Embryonic facial prominence (tissue), 1 donor: ENCODE data around the gene HS6ST3.

Source experiments
- DNase-seq: peaks from one replicate; pipeline ENCODE4 v3.0.0-alpha.2; 2016; ENCODE audit errors: extremely low spot score

HS6ST3 gene

DNA sequence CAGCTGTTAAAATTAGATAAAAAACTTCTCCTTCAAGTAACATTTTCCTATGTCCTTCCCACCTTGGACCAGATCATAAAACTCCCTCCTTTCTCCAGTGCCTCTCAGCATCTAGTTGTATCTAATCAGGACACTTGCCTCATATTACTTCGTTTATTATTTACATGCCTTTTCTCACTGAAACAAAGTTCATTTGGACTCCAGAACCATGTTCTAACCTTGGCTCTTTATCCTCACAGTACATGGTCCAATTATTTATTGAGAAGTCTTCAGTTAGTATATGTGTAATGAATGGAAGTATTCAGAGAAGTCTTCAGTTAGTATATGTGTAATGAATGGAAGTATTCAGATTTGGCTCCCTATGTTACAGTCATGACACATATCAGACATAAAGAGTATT lies 561.7 kb downstream of the HS6ST3 start:
- DNase-seq, result no peak

DNA sequence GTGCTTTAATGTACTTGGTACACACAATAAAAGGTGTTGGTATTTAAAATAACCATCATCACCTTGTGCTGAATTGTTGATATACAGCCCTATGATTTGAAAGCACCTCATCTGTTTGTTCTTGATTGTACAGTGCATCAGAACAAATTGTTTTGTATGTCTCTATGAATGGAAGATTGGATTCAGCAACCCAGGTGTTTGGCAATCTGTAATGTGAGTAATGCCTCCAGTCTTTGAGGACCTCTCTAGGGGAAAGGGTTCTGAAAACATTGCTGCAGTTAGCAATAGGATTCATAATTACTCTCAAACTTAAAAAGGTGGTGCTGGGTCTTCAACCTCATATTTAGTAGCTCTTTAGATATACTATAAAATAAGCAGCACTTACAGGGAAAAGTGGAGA lies 562.6 kb downstream of the HS6ST3 start:
- no peak for DNase-seq

DNA sequence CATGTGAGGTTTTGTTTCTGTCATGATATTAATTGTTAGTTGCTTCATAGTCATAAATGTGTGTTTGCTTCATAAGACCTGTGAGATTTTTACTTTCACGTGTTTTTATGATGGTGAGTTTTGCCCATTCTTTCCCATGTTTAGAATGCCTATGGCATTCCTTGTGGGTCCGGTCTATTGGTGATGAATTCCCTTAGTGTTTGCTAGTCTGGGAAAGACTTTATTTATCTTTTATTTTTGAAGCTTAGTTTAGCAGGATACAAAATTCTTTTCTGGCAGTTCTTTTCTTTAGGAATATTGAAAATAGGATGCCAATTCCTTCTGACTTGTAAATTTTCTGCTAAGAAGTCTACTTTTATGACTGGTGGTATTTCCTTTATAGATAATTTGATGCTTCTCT lies 571.7 kb downstream of the HS6ST3 start:
- DNase-seq, result no peak

DNA sequence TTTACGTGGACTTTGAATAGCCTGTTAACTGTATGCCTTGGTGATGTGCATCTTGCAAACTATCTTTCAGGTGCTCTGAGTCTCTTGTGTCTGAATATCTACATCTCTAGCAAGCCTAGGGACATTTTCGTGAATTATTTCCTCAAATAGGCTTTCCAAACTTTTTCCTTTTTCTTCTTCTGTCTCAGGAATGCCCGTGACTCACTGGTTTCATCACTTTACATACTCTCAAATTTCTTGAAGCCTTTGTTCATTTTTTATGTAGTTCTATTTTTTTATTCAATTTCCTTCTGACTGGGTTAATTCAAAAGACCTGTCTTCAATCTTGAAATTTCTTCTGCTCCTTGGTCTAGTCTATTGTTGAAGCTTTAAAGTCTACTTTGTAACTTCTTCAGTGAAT lies 572.1 kb downstream of the HS6ST3 start:
- no peak for DNase-seq

DNA sequence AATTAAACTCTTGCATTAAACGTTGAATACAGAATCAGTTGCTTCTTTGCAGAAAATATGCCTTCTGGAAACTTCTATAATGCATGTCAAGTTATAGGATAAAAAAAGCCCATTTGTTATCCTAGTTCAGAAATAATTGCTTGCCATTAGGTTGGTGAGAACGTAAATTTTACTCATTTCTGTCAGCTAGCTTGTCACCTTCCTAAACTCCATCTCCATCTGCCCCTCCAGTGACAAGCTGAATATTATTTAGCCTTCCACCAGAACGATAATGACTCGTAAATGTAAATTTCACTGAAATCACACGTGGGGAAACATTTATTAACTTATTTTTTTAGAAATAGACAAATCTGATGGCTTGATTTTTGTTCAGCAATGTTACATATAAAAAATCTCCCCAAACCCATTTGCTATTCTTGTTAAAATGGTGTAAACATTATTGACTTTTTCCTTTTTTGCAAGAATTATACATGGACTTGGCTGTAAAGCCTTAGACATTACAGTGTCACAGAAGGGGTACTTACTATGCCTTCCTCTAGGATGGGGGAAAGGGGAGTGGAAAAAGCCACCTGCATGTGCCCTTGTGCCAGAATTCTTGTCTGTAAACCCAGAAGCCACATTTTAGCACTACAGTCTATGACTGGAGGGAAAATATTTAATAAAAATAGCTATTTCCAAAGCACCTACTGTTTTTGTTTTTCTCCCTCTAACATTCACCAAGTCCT lies 577.5 kb downstream of the HS6ST3 start:
- DNase-seq, result no peak

DNA sequence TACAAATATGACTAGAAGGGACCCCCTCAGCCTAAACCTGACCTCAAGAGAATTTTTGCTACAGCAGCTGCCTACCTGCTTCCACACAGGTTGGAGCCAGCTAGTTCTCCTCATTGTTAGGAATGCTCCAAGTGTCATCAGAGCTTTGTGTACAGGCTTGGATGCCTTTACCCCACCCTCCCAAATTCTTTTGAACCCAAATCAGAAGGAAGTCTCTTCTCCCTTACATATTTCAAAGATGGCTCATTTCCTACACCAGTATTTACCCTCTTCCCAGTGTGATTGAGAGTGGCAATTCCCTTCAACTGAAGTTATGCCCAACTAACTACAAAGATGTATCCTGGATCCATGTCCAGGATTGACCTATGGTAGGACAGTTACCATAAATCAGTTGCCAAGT lies 581.2 kb downstream of the HS6ST3 start:
- no peak for DNase-seq

DNA sequence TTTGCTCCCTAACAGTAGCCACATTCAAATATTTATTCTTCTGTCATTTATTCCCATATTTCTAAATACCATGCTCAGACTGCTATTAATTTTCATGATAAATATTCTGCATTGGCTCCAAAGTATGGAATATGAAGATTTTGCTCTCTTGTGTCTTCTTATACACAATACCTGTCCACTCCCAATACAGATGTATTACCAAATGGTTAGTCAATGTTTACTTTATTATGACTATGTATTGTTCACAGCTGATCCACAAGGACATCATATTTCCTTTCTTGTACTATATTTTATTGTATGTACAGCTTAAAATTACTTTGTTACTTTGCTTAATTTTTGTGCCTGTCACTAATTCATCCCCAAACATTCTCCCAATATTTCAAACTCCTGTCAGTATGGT lies 582.1 kb downstream of the HS6ST3 start:
- DNase-seq, result no peak

DNA sequence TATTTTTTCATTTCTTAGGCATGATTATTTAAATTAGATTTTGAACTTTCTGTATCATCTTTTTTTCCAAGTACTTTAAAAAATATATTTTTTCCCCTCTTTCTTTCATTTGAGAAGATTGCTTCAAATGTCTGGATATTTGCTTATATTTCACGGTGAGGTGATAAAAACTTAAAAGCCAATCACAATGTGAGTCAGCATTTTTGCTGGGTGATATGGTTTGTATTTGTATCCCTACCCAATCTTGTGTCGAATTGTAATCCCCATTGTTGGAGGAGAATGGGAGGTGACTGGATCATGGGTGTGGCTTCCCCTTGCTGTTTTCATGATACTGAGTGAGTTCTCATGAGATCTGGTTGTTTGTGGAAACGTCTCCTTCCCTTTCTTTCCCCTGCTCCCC lies 583.9 kb downstream of the HS6ST3 start:
- DNase-seq, result no peak

DNA sequence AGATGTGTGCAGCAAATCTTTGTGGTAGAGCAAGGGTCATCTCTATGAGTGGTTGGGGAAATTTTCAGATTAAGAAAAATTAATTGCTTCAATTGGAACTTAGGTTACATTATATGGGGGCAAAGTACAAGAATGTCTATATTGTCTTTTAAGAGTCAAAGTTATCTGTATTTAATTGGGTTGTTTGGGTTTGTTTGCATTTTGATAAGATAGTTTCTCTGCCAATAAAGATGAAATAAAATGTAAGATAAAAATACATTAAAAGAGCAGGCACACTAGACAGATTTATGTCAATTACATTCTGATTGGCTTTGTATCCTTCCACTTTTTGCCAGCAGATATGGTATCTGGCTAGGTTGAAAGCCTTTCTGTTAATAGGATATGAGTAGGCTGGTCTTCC lies 587.1 kb downstream of the HS6ST3 start:
- no peak for DNase-seq

DNA sequence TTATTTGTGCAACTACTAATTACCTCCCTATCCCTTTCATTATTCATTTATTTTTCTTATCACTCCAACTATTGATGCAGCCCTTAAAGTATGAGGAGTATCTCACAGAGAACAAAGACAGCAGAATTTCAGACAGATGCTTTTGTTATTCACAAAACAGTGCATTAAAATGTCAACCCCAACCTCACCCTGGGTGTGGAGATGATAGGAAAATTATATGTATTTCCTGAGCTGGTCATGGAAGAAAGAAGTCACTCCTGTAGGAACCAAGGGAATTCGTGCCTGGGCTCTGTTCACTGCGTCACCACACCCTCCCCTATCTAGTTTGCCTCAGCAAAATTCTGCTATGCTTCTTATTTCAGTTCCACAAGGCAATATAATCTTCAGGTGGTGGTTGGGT lies 588.9 kb downstream of the HS6ST3 start:
- DNase-seq, result no peak

DNA sequence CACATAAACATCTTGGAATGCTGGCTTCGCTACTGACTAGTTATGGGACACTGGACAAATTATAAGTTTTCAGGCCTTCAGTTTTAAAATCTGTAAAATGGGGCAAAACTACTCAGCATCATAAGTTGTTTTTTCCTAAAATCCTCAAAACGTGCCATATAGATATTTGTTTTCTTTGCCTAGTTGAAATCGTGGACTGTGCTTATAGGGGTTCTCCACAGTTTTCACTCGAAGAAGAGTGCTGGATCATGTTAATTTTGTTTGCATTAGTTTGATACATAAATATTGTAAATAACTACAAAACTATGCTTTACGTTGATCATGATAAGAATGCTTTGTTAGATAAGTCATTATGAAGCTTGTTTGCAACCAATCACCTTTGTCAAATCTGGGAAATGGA lies 591.0 kb downstream of the HS6ST3 start:
- DNase-seq, result no peak

DNA sequence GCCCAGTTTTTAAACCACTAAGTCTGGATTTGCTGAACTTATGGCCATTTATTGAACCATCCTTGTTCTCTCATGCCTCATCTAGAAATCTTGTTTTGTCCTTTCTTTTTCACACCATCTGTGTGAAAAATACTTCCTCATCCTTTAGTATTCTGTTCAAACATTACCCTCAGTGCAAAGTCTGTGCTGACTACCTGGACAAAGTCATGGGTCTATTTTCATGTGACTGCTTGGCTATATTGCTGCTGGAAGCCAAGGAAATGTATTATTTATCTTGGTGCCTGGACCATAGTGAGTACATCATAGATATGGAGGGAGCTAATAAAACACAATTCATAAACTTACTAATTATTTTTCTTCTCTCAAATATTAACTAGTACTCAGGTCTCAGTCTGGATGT lies 591.9 kb downstream of the HS6ST3 start:
- no peak for DNase-seq

DNA sequence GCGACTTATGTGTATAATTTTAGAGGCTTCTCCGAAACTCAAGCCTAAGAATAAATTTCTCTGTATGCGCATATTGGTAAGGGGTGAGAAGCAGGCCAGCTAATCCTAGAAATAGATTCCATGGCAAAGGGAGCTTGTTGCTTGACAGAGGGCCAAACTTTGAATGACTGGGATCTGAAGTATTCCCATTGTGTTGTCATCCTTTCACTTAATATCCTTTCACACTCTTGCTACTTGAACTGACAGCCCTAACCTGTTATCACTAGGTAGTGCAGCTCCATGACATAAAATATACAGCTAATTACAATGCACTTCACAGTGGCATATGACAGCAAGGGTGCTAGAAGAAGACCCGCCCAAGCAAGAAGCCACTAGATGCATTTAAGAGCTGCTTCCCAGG lies 594.6 kb downstream of the HS6ST3 start:
- no peak for DNase-seq

DNA sequence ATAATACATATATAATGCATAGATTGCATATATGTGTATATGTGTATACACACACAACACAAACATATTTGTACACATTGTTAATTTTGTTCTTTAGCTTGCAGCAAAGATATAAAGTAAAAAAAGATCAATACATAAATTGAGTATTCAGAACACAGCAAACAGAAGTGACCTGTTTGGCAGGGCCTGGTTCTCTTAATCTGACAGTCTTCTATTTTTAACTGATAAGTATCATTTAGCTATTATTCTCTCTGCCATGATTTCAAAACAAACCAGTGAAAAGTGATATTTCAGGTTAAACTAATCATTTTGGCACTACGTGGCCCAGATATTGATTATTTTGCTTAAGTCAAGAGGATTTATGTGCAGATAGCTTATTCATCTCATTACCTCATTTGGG lies 595.0 kb downstream of the HS6ST3 start:
- no peak for DNase-seq

DNA sequence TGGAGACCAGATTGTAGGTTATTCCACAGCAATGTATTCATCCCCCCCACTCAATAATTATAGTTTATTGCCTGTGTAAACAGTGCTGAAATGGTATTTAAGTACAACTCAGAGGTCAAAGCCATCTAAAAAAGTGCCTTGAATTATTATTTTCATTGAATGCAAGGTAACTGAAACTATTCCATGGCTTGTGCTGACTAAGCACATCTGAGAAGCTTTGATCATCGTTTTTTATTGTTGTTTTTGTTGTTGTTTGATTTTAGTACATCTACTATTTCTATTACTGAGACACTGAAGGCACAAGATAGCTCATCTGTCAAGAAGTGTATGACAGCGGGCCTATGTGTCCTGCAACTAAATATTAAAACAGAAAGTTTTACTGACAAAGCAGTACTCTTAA lies 596.4 kb downstream of the HS6ST3 start:
- no peak for DNase-seq

DNA sequence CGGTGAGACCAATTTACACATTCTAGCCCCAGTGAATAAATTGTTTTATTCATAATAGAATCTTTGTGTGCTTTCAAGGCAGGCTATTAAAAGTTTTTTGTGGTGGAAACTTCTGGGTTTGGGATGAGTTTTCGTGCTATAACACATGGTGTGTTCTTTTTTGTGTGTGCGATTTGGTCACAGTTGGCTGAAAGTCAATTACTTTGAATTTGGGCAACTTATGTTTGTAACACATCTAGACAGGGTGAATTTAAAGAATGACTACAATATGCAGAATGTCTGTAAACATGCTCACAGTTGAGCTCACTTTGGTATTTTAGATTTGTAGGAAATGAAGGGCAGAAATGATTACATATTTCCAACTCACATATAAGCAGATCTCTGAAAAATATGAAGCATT lies 597.3 kb downstream of the HS6ST3 start:
- no peak for DNase-seq

DNA sequence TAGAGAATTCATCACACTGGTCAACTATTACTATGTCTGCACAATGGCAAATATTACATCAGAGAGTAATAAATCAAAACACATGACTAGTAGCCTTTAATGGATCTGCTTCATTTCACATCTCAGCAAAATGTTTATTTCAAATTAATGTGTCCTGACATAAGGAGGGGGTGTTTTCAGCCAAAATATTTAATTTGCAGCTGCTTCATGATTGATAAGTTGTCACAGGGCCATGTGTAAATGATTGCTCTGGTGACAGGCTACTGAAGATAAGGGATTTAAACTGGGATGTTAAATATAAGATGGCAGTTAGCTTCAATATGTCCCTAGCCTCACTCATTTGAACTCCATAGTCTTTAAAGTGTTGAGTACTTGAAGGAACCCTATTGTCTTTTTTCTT lies 601.1 kb downstream of the HS6ST3 start:
- DNase-seq, result no peak

DNA sequence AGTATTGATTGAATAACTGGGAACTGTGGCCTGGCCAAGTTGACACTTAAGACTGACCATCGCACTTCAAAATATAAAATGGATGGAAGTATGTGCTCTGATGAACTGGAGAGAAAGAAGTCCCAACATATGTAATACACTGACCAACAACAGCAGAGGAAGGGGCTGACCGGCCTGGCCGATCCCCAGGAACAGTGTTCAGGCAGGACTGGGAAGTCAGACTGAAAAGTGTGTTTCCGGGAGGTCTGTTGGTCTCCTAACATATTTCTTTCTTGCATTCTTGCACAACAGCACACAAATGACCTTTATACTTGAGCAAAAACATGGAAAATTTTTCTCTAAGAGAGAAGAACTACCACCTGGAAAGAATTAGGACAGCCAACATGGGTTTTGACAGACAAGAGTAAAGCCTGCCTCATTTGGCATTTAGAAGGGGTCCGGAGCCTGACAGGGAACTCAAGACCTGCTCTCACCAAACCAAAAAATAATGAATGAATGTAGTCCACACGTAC lies 606.5 kb downstream of the HS6ST3 start:
- no peak for DNase-seq

DNA sequence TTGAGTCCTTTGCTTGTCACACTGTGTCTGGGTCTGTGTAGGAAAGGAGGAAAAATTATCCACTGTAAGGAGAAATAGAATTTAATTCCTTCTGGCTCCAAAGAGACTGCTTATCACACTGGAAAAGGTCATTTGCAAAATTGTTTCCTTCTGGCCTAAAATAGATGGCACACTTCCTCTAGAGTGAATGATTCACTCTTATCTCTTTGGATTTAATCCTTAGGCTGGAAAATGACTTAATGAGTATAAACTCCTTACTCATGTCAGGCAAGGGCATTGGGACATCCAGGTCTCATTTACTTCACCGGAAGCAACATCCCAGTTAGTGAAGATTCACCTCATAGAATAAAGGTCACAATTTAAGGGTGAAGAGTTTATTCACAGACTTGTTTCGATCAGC lies 610.8 kb downstream of the HS6ST3 start:
- DNase-seq, result no peak

DNA sequence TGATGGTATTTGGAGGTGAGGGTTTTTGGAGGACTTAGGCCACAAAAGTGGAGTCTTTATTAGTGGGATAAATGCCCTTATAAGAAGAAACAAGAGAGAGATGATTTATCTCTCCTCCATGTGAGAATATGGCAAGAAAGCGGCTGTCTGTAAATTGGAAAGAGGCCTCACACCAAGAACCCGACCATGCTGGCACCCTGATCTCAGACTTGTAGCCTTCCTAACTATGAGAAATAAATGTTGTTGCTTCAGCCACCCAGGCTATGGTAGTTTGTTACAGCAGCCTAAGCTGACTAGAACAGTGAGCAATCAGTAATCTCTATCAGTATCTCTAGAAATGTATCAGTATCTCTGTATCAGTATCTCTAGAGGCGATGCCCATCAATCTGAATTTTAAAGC lies 617.2 kb downstream of the HS6ST3 start:
- DNase-seq, result no peak

DNA sequence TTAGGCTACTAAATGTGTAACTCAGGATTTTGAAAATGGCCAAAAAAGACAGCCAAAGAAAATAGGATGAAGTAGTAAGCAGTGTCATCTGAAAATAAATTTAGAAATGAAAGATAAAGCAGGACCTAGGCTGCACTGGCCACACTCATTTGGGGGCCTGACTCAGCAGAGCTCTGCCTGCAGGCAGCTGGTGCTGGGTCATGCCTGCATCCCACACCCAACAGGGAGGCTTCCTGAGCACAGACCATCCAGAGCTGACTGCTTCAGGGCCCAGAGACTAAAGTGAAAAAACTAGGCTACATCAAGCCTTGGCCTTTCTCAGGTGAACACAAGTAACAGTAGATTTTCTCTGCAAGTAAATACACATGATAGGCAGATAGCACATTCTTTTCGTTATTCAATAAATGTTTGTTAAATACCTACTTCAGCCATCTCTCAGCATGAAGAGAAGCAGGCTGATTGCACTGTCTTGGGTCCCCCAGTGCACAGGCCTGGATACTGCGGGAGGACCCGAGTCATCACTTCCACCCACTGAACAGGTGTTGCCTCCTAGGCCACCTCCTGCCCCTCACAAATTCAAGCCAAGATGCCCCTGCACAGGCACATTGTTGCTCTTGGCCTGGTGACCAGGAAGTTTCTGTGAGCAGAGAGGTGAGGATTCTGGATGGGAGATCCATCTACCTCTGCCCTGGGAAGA lies 620.4 kb downstream of the HS6ST3 start:
- no peak for DNase-seq

DNA sequence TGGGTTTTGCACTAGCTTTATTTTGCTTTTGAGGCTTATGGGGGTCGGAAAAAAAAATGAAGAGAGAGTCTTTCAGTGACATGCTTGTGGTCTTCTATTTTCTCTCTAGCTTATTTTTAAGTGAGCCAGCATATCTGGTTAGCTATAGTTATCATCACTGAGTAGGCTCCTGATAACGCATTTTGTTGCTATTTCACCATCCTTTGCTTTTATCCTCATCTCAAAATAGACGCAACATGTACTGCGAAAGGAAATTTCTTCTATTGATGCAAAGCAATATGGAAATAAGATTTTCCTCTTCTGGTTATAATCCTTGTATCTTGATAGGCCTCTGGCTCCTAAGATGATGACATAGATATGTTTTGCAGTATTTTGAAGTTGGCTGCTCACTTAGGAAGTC lies 630.5 kb downstream of the HS6ST3 start:
- DNase-seq, result no peak

DNA sequence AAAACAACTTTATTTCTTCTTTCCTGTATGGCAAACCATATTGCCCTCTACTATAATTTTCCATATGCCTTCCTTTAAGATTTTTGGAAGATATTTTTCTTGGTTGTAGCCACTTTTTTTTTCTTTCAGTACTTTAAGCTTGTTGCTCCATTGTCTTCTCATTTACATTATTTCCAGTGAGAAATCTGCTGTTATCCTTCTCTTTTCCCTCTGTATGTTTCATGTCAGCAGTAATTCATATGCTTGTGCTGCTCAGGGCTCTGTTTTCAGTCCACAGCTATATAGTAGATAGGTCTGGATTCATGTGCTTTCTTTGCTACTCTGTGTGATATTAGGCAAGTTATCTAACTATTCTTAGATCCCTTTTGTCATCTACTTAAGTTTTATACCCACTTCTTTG lies 636.7 kb downstream of the HS6ST3 start:
- DNase-seq, result no peak

DNA sequence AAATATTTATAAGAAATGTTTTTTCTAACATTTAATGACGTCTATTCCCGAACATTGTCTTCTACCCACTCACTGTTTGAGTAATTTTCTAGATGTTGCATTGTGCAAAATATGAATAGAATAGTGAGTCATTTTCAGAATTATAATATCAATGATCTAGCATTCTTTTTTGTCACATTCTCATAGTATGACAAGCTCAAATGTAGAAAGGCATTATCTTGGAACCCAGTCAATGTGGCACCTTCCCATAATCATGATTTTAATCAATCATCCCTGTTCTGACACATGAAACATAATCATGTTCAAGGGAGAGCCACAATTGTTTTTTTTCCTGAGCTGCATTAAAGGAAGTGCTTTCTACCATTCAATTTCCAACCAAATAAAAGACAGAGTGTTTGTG lies 638.6 kb downstream of the HS6ST3 start:
- DNase-seq, result no peak
